ENCODE measurements around the gene SPOCK3.

Gene SPOCK3

DNA sequence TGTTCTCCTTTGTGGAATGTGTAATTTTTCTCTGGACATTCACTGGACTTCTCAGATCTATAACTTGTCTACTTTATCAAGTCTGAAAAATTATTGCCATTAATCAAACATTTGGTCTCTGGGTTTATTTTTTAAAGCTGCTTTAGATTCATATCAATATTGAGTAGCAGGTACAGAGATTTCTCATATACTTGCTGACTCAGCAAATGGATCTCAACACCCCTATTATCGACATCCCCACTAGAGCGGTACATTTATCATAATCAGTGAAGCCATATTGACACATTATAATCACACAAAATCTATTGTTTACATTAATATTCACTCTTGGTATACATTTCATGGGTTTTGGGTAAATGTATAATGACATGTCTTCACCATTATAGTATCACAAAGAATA is 268.7 kb downstream of the SPOCK3 start:
- no peak for FAIRE-seq
- no peak for DNase-seq (ENCODE audit: insufficient read length, low spot score)
- TF ChIP-seq PAX5 (IDR thresholded peaks at IDR 0.05; ENCODE audit: insufficient read depth, low read length, severe bottlenecking) (no peak), TAF1 (IDR thresholded peaks at IDR 0.05; ENCODE audit: low read depth, low read length) (no peak), POLR2AphosphoS5 (IDR thresholded peaks at IDR 0.05; ENCODE audit: low read depth, low read length) (no peak), SPI1 (IDR thresholded peaks at IDR 0.05; ENCODE audit: low read depth, low read length) (no peak)

- FAIRE-seq (no peak), DNase-seq (ENCODE audit: insufficient read length, low spot score) (no peak)
Measured at GRCh38 chr4:166957451-166957850, 276.8 kb downstream of the SPOCK3 start.

DNA sequence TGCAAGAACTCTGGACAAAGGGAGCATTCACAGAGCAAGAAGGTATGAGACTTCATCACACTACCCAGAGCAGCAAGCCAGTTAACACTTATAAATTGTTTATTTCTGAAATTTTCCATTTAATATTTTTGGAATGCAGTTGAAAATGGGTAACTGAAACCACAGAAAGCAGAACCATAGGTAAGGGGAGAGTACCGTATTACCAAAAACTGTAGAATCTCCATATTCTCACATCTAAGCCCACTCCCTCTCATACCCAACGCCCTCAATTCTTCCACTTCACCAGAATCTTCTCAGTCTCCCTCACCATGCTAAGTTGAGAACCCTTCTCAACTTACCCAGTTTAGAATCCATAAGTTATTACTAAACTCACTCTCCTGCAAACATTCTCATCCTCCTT is 277.8 kb downstream of the SPOCK3 start:
- TF ChIP-seq POU2F2 (IDR thresholded peaks at IDR 0.05; ENCODE audit: low read depth, low read length) (no peak), SPI1 (IDR thresholded peaks at IDR 0.05; ENCODE audit: low read depth, low read length) (no peak), POLR2A (IDR thresholded peaks at IDR 0.05; ENCODE audit: low read depth, low read length) (no peak), TAF1 (IDR thresholded peaks at IDR 0.05; ENCODE audit: low read depth, low read length) (no peak), POLR2AphosphoS5 (IDR thresholded peaks at IDR 0.05; ENCODE audit: low read depth, low read length) (no peak), PAX5 (IDR thresholded peaks at IDR 0.05; ENCODE audit: insufficient read depth, low read length, severe bottlenecking) (no peak)
- no peak for FAIRE-seq
- DNase-seq (ENCODE audit: insufficient read length, low spot score): no peak

More at GRCh38 chr4:166957451-166957850, 276.8 kb downstream of the SPOCK3 start:
- no peak for TF ChIP-seq POLR2AphosphoS5 (IDR thresholded peaks at IDR 0.05; ENCODE audit: low read depth, low read length)
- TF ChIP-seq POU2F2 (IDR thresholded peaks at IDR 0.05; ENCODE audit: low read depth, low read length): no peak
- no peak for TF ChIP-seq TAF1 (IDR thresholded peaks at IDR 0.05; ENCODE audit: low read depth, low read length)
- TF ChIP-seq PAX5 (IDR thresholded peaks at IDR 0.05; ENCODE audit: insufficient read depth, low read length, severe bottlenecking): no peak
- no peak for TF ChIP-seq POLR2A (IDR thresholded peaks at IDR 0.05; ENCODE audit: low read depth, low read length)
- TF ChIP-seq SPI1 (IDR thresholded peaks at IDR 0.05; ENCODE audit: low read depth, low read length): no peak

DNA sequence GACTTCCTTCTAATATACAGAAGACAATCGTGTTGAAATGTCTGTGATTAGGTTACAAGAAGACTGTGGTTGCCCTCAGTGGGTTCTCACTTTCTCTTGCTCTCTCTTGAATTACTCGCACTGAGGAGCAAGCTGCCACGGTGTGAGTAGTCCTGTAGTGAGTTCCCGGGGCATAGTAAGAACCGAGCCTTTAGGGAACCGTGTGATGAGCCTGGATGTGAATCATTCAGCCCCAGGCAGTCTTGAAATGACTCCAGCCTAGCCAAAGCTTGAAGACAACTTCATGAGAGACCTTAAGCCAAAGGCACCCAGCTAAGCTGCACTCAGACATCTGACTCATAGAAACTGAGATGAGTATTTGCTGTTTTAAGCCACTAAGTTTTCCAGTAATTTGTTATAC is 292.7 kb downstream of the SPOCK3 start:
- TF ChIP-seq TAF1 (IDR thresholded peaks at IDR 0.05; ENCODE audit: low read depth, low read length): no peak
- no peak for TF ChIP-seq SPI1 (IDR thresholded peaks at IDR 0.05; ENCODE audit: low read depth, low read length)
- TF ChIP-seq POLR2AphosphoS5 (IDR thresholded peaks at IDR 0.05; ENCODE audit: low read depth, low read length): no peak
- TF ChIP-seq PAX5 (IDR thresholded peaks at IDR 0.05; ENCODE audit: insufficient read depth, low read length, severe bottlenecking): no peak
- TF ChIP-seq POU2F2 (IDR thresholded peaks at IDR 0.05; ENCODE audit: low read depth, low read length): no peak
- TF ChIP-seq POLR2A (IDR thresholded peaks at IDR 0.05; ENCODE audit: low read depth, low read length): no peak
- no peak for FAIRE-seq

DNA sequence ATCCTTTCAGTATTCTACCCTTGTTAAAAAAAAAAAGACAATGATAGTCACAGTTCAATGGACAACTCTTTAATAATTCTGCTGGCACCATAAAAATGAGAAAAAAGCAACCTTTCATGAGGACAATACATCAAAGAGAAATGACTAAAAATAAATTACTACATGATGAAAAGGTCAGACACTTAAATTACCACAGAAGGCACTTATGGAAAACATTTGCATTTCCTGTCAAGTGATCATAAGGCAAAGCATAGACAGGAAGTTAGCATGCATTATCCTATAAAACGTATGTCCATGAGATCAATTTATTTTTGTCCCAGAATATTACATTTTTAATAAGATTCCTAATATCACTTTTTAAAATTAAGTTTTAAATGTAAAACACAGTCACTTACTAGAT is 303.8 kb downstream of the SPOCK3 start:
- no peak for TF ChIP-seq PAX5 (IDR thresholded peaks at IDR 0.05; ENCODE audit: insufficient read depth, low read length, severe bottlenecking)
- TF ChIP-seq SPI1 (IDR thresholded peaks at IDR 0.05; ENCODE audit: low read depth, low read length): no peak
- no peak for TF ChIP-seq POLR2AphosphoS5 (IDR thresholded peaks at IDR 0.05; ENCODE audit: low read depth, low read length)
- TF ChIP-seq POU2F2 (IDR thresholded peaks at IDR 0.05; ENCODE audit: low read depth, low read length): no peak
- no peak for TF ChIP-seq TAF1 (IDR thresholded peaks at IDR 0.05; ENCODE audit: low read depth, low read length)
- FAIRE-seq: no peak
- no peak for DNase-seq (ENCODE audit: insufficient read length, low spot score)

More for the DNA sequence above, 292.7 kb downstream of the SPOCK3 start:
- DNase-seq (ENCODE audit: insufficient read length, low spot score): no peak

DNA sequence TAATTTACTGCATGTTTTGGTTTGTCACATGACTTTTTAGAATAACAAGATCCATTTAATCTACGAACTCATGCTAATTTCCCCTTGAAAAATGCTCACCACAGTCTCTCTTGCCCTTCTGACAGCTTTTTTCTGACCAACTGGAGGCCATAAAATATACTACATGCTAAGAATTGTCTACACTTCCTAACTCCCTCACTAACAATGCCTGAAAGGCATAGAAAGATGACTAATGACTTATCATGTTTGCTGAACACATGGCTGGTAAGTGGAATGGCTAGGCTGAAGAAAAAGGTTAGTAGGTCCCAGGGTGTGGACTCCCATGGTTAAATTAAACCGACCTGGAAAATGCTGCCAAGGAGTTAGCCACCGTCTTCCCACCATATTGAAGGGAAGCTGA is 309.9 kb downstream of the SPOCK3 start:
- TF ChIP-seq SPI1 (IDR thresholded peaks at IDR 0.05; ENCODE audit: low read depth, low read length) (no peak), TAF1 (IDR thresholded peaks at IDR 0.05; ENCODE audit: low read depth, low read length) (no peak), POLR2AphosphoS5 (IDR thresholded peaks at IDR 0.05; ENCODE audit: low read depth, low read length) (no peak), PAX5 (IDR thresholded peaks at IDR 0.05; ENCODE audit: insufficient read depth, low read length, severe bottlenecking) (no peak), POU2F2 (IDR thresholded peaks at IDR 0.05; ENCODE audit: low read depth, low read length) (no peak), POLR2A (IDR thresholded peaks at IDR 0.05; ENCODE audit: low read depth, low read length) (no peak)
- DNase-seq (ENCODE audit: insufficient read length, low spot score): no peak
- FAIRE-seq: no peak

DNA sequence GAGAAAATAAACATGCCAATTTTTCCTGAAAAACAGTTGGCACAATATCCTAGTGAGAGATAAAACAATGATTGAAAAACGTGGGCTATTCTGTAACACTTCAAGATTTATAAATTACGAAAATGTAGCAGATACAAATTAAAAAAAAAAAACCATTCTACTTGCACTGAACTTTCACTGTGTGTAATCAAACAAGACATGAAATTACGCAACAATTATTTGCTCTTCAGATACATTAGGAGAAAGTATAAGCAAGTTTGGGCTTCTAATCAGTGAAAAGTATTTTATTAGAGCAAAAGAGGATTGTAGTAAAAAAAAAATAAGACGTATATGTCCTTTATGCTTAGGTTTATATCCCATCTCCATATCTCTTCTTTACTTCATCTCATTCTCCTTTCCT is 320.4 kb downstream of the SPOCK3 start:
- DNase-seq (ENCODE audit: insufficient read length, low spot score): no peak
- no peak for FAIRE-seq
- TF ChIP-seq POLR2AphosphoS5 (IDR thresholded peaks at IDR 0.05; ENCODE audit: low read depth, low read length) (no peak), PAX5 (IDR thresholded peaks at IDR 0.05; ENCODE audit: insufficient read depth, low read length, severe bottlenecking) (no peak), TAF1 (IDR thresholded peaks at IDR 0.05; ENCODE audit: low read depth, low read length) (no peak), SPI1 (IDR thresholded peaks at IDR 0.05; ENCODE audit: low read depth, low read length) (no peak), POU2F2 (IDR thresholded peaks at IDR 0.05; ENCODE audit: low read depth, low read length) (no peak), POLR2A (IDR thresholded peaks at IDR 0.05; ENCODE audit: low read depth, low read length) (no peak)

GRCh38 chr4:166903408-166903807 is 330.9 kb downstream of the SPOCK3 start:
- DNase-seq (ENCODE audit: insufficient read length, low spot score) (no peak), FAIRE-seq (no peak)
- TF ChIP-seq POU2F2 (IDR thresholded peaks at IDR 0.05; ENCODE audit: low read depth, low read length) (no peak), POLR2AphosphoS5 (IDR thresholded peaks at IDR 0.05; ENCODE audit: low read depth, low read length) (no peak), SPI1 (IDR thresholded peaks at IDR 0.05; ENCODE audit: low read depth, low read length) (no peak), PAX5 (IDR thresholded peaks at IDR 0.05; ENCODE audit: insufficient read depth, low read length, severe bottlenecking) (no peak), POLR2A (IDR thresholded peaks at IDR 0.05; ENCODE audit: low read depth, low read length) (no peak), TAF1 (IDR thresholded peaks at IDR 0.05; ENCODE audit: low read depth, low read length) (no peak)

- FAIRE-seq: no peak
- TF ChIP-seq POU2F2 (IDR thresholded peaks at IDR 0.05; ENCODE audit: low read depth, low read length): no peak
- no peak for TF ChIP-seq POLR2AphosphoS5 (IDR thresholded peaks at IDR 0.05; ENCODE audit: low read depth, low read length)
- TF ChIP-seq POLR2A (IDR thresholded peaks at IDR 0.05; ENCODE audit: low read depth, low read length): no peak
- TF ChIP-seq TAF1 (IDR thresholded peaks at IDR 0.05; ENCODE audit: low read depth, low read length): no peak
- no peak for TF ChIP-seq SPI1 (IDR thresholded peaks at IDR 0.05; ENCODE audit: low read depth, low read length)
- no peak for TF ChIP-seq PAX5 (IDR thresholded peaks at IDR 0.05; ENCODE audit: insufficient read depth, low read length, severe bottlenecking)
- no peak for DNase-seq (ENCODE audit: insufficient read length, low spot score)
Measured at GRCh38 chr4:166902941-166903340, 331.4 kb downstream of the SPOCK3 start.

GRCh38 chr4:166896254-166896653 is 338.0 kb downstream of the SPOCK3 start:
- FAIRE-seq: no peak

More at GRCh38 chr4:166896254-166896653, 338.0 kb downstream of the SPOCK3 start:
- no peak for DNase-seq (ENCODE audit: insufficient read length, low spot score)
- no peak for TF ChIP-seq TAF1 (IDR thresholded peaks at IDR 0.05; ENCODE audit: low read depth, low read length)
- no peak; the same call in 1 of the 2 replicates for TF ChIP-seq POU2F2 (IDR thresholded peaks at IDR 0.05; ENCODE audit: low read depth, low read length)
- TF ChIP-seq PAX5 (IDR thresholded peaks at IDR 0.05; ENCODE audit: insufficient read depth, low read length, severe bottlenecking): no peak
- TF ChIP-seq SPI1 (IDR thresholded peaks at IDR 0.05; ENCODE audit: low read depth, low read length): no peak
- TF ChIP-seq POLR2AphosphoS5 (IDR thresholded peaks at IDR 0.05; ENCODE audit: low read depth, low read length): no peak
- no peak for TF ChIP-seq POLR2A (IDR thresholded peaks at IDR 0.05; ENCODE audit: low read depth, low read length)

All from GM12891 (cell line).